Astrocyte of the spinal cord (primary cell): ENCODE results near the gene CLCNKA.

ENCODE experiments used
- DNase-seq: peaks from one replicate; pipeline ENCODE4 v3.0.0; 2011; ENCODE audit warnings: low read depth, low spot score
- H3K4me3 ChIP-seq: 2 replicates; pipeline ENCODE4 v1.5.1; 2011; ENCODE audit warnings: low read depth, mild to moderate bottlenecking, low read length, moderate library complexity
- CTCF ChIP-seq: IDR thresholded peaks from 2 replicates; pipeline ENCODE4 v1.5.1; 2012; ENCODE audit warnings: low read depth, mild to moderate bottlenecking, low read length, inconsistent platforms
- in situ Hi-C: cut with HindIII; loops from 2 replicates; pipeline ENCODE4 v1.10.0; 2017; ENCODE audit warnings: low sequenced_read_pairs

Gene CLCNKA

GRCh38 chr1:16043521-16043920 lies 21.7 kb downstream of the CLCNKA start, which contains the start of gene CLCNKB:
CLCNKB (plus strand) TSS chr1:16043782; CDS start chr1:16044493, 711 bp downstream.
- no peak for DNase-seq
- no peak within 1 kb of the TSS for H3K4me3 ChIP-seq
- in situ Hi-C loops, result no loop called here
- TF ChIP-seq CTCF, result no peak

GRCh38 chr1:16043950-16044349 lies 22.1 kb downstream of the CLCNKA start:
- in situ Hi-C loops, result no loop called here
- no peak for TF ChIP-seq CTCF
- DNase-seq, result no peak
- H3K4me3 ChIP-seq, result no peak overlapping the region

GRCh38 chr1:16046842-16047241 lies 25.0 kb downstream of the CLCNKA start:
- no peak for DNase-seq
- TF ChIP-seq CTCF, result no peak
- in situ Hi-C loops, result no loop called here
- no peak overlapping the region for H3K4me3 ChIP-seq

GRCh38 chr1:16047791-16048475 lies 26.1 kb downstream of the CLCNKA start:
- TF ChIP-seq CTCF, result no peak
- in situ Hi-C loops, result no loop called here
- no peak overlapping the region for H3K4me3 ChIP-seq
- DNase-seq, result no peak

GRCh38 chr1:16048573-16049189 lies 26.8 kb downstream of the CLCNKA start:
- TF ChIP-seq CTCF, result no peak
- in situ Hi-C loops, result no loop called here
- peak overlapping the region; percentile 40 for H3K4me3 ChIP-seq
- DNase-seq, result peak; percentile 31

- no peak for TF ChIP-seq CTCF
- in situ Hi-C loops, result no loop called here
- DNase-seq, result no peak
- H3K4me3 ChIP-seq, result no peak overlapping the region
Observed at GRCh38 chr1:16050328-16050727, 28.5 kb downstream of the CLCNKA start.
